Measurements from ENCODE around the gene SEL1L2. TPM values are rescaled to one million over a fixed set of nuclear protein-coding genes. Genes with fewer than 3 reads are reported as not detected.
A peak's percentile ranks its signal among the peaks of the same experiment; 100 is the strongest.

Gene SEL1L2
- total and polyA plus RNA-seq, 5 donors, result 1.1 TPM; not detected in 4

DNA sequence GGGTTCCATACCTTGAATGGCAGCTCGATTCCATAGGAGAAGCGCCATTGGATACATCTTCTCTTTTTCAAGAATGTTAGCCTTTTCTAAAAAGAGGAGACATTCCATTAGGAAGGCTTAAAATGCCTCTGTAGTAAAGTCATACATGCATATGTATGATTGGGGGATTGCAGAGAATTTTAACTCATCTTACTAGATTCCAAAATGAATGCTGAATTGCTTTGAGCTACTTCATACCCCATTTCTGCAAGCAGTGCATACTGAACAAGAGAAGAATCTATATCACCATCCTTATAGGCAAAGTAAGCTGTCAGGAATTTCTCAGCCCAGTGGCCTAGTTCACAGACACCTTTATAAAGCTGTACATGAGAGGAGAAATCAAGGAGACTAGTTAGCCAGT, 125.3 kb downstream of the SEL1L2 start:
- no peaks in the 10 kb centered on the region for H3K27me3 ChIP-seq (ENCODE audit: control insufficient read depth, insufficient read depth)
- intact Hi-C loops (cut with DNase I), result no loop called here
- H3K4me3 ChIP-seq (ENCODE audit: low read length), result no peak overlapping the region
- no peak for ATAC-seq
- H3K27ac ChIP-seq (ENCODE audit: low read length), result no peak overlapping the region
- no peak for DNase-seq
- 62% methylated on average over 2 of the region's 2 CpGs for WGBS
- H3K4me1 ChIP-seq (ENCODE audit: control insufficient read depth, insufficient read depth, low read length), result no peaks in the 10 kb centered on the region
- H3K9me3 ChIP-seq (ENCODE audit: control insufficient read depth, low read length), result no peaks in the 10 kb centered on the region

DNA sequence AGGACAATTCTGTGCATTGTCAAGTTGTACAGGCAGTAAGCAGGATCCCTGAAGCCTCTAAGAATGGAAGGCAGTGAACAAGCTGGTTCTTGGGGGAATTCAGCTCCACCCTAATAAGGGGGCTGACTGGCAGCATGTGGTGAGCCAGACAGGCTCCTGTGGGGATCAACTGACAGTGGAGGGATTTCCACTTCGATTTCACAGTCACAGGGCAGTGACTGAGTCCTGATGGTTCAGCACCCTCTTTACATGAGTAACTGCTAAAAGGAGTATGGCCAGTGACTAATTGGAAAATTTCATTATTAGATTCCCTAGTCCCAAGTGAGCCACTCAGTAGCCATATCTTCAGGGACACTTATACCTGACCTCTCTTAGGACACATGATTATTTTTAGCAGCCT, 127.2 kb downstream of the SEL1L2 start:
- DNase-seq, result no peak
- no peak for ATAC-seq
- no peak overlapping the region for H3K4me3 ChIP-seq (ENCODE audit: low read length)
- WGBS, result 61% methylated on average over 1 of the region's 1 CpG
- H3K27me3 ChIP-seq (ENCODE audit: control insufficient read depth, insufficient read depth), result no peaks in the 10 kb centered on the region
- H3K27ac ChIP-seq (ENCODE audit: low read length), result no peak overlapping the region
- H3K4me1 ChIP-seq (ENCODE audit: control insufficient read depth, insufficient read depth, low read length), result no peaks in the 10 kb centered on the region
- no peaks in the 10 kb centered on the region for H3K9me3 ChIP-seq (ENCODE audit: control insufficient read depth, low read length)
- intact Hi-C loops (cut with DNase I), result no loop called here

DNA sequence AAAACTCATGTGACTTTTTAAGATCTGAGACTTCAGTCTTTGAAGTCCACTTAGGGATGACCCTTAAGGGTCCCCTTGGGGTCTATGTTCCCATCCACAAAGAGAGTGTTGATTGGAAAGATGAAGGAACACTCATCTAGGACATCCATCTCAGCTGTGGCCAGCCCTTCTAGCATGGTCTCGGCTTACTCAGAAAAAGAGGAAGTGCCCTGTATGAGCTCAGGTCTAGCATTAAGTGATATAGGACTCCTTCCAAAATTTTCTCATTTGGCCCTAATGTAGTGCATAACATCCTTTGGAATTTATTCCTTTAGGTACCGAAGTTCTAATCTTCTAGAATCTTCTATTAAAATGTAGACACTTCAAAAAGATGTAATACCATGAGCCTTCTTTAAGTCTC, 128.2 kb downstream of the SEL1L2 start:
- intact Hi-C loops (cut with DNase I), result no loop called here
- WGBS, result 91% methylated on average over 2 of the region's 2 CpGs
- H3K4me3 ChIP-seq (ENCODE audit: low read length), result no peak overlapping the region
- H3K27me3 ChIP-seq (ENCODE audit: control insufficient read depth, insufficient read depth), result no peaks in the 10 kb centered on the region
- no peaks in the 10 kb centered on the region for H3K9me3 ChIP-seq (ENCODE audit: control insufficient read depth, low read length)
- ATAC-seq (no peak), DNase-seq (no peak)
- H3K27ac ChIP-seq (ENCODE audit: low read length), result no peak overlapping the region
- peaks cover 2% of the 10 kb centered on the region for H3K4me1 ChIP-seq (ENCODE audit: control insufficient read depth, insufficient read depth, low read length)

DNA sequence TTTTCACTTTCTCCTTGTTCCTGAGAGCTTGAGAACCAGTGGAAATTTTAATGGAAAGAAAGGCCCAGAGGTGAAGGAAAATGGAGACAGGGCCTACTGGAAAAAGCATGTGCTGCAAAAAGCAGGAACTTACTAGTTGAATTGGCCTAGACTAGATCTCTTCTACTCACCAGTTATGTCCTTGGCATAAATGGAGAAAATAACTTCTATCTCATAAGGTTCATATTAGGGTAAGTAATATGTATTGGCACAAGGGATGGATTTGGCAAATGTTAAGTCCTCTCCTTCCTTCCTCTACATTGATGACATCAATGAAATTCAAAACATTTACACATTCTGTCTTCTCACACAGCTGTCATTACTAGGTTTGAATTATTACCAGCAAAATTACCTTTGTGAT, 131.5 kb downstream of the SEL1L2 start:
- no peak overlapping the region for H3K27ac ChIP-seq (ENCODE audit: low read length)
- H3K27me3 ChIP-seq (ENCODE audit: control insufficient read depth, insufficient read depth), result no peaks in the 10 kb centered on the region
- no peaks in the 10 kb centered on the region for H3K9me3 ChIP-seq (ENCODE audit: control insufficient read depth, low read length)
- ATAC-seq, result no peak
- intact Hi-C loops (cut with DNase I), result no loop called here
- H3K4me3 ChIP-seq (ENCODE audit: low read length), result no peak overlapping the region
- DNase-seq, result no peak
- H3K4me1 ChIP-seq (ENCODE audit: control insufficient read depth, insufficient read depth, low read length), result peaks cover 2% of the 10 kb centered on the region

DNA sequence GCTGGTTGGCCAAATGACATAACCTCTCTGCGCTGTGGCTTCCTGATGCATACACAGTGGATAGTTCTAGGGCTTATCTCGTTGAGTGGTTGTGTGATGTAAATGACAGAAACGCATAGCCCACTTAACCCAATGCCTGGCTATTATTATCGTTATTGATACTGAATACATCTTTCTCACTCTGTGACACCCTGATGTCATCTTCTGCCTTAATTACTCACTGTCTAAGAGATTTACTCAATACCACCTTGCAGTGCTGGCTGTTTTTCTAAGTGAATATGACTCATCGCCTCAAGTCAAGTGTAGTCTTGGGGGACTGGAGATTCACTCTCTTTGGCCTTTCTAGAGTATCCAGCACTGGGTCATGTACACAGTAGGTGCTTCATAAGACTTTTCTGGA, 132.0 kb downstream of the SEL1L2 start:
- Histone ChIP-seq H3K4me3 (ENCODE audit: low read length) (no peak overlapping the region), H3K27me3 (ENCODE audit: control insufficient read depth, insufficient read depth) (no peaks in the 10 kb centered on the region), H3K9me3 (ENCODE audit: control insufficient read depth, low read length) (no peaks in the 10 kb centered on the region), H3K4me1 (ENCODE audit: control insufficient read depth, insufficient read depth, low read length) (peaks cover 2% of the 10 kb centered on the region), H3K27ac (ENCODE audit: low read length) (no peak overlapping the region)
- ATAC-seq (no peak), DNase-seq (no peak)
- intact Hi-C loops (cut with DNase I), result no loop called here
- WGBS, result 75% methylated on average over 5 of the region's 5 CpGs

DNA sequence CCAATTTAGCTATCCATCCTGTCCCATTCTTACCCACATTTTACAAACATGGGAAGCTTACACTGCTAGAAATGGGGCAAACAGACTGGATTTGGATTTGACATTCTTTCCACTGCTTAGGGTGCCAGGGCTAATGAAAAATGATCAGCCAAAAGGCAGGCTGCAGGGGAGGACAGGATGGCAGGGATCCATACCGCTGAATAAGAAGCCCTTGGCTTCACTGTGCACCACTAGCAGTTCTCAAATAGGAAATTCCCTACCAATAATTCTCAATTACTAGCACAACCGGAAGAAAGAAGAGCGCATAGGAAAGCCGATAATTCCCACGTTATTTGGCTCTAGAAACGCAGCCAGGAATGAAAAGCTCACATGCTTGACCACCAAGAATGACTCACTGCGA, 132.5 kb downstream of the SEL1L2 start:
- WGBS, result 93% methylated on average over 7 of the region's 7 CpGs
- intact Hi-C loops (cut with DNase I), result no loop called here
- H3K4me3 ChIP-seq (ENCODE audit: low read length), result no peak overlapping the region
- DNase-seq, result no peak
- no peak overlapping the region for H3K27ac ChIP-seq (ENCODE audit: low read length)
- no peaks in the 10 kb centered on the region for H3K27me3 ChIP-seq (ENCODE audit: control insufficient read depth, insufficient read depth)
- peaks cover 2% of the 10 kb centered on the region for H3K4me1 ChIP-seq (ENCODE audit: control insufficient read depth, insufficient read depth, low read length)
- no peaks in the 10 kb centered on the region for H3K9me3 ChIP-seq (ENCODE audit: control insufficient read depth, low read length)
- ATAC-seq, result no peak

DNA sequence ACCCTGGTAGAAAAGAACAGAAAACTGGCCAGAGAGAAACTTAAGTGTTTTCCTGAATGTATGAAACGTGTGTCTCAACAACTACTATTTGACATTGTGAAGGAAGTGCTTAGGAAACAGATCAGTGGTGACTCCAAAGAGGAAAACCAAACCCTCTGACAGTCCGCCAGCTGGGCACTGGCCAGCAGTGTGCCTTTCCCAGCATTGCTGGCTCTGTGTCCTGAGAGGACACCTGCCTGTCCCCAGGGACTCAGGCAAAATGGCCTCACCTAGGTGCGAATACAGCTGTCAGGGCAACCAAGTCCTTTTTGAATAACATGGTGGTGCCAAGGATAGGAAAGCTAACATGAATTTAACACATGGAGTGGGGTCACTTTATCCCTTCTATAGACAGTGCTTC, 133.1 kb downstream of the SEL1L2 start:
- no peak overlapping the region for H3K4me3 ChIP-seq (ENCODE audit: low read length)
- H3K27me3 ChIP-seq (ENCODE audit: control insufficient read depth, insufficient read depth), result no peaks in the 10 kb centered on the region
- intact Hi-C loops (cut with DNase I), result no loop called here
- DNase-seq (peak; percentile 46 to 84 (median 79)), ATAC-seq (peak; percentile 48 to 68)
- 42% methylated on average over 3 of the region's 3 CpGs for WGBS
- H3K9me3 ChIP-seq (ENCODE audit: control insufficient read depth, low read length), result no peaks in the 10 kb centered on the region
- no peak overlapping the region for H3K27ac ChIP-seq (ENCODE audit: low read length)
- peaks cover 2% of the 10 kb centered on the region for H3K4me1 ChIP-seq (ENCODE audit: control insufficient read depth, insufficient read depth, low read length)

DNA sequence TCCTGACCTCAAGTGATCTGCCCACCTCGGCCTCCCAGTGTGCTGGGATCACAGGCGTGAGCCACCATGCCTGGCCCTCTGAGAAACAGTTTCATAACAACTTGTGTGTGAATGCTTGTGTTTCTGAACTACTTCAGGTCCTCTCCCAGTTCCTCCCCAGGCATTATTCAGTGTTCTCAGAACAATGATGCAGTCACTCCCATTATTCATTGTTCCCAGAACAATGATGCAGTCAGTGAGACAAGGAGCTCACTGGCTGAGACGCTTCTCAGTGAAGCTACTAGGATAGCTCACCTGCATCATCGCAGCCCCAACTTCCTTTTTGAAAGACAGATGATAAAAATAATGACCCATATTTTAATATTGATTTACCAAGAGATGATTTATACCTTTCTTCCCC, 134.1 kb downstream of the SEL1L2 start:
- Histone ChIP-seq H3K9me3 (ENCODE audit: control insufficient read depth, low read length) (no peaks in the 10 kb centered on the region), H3K27me3 (ENCODE audit: control insufficient read depth, insufficient read depth) (no peaks in the 10 kb centered on the region), H3K4me3 (ENCODE audit: low read length) (no peak overlapping the region), H3K27ac (ENCODE audit: low read length) (no peak overlapping the region), H3K4me1 (ENCODE audit: control insufficient read depth, insufficient read depth, low read length) (peaks cover 2% of the 10 kb centered on the region)
- 71% methylated on average over 4 of the region's 4 CpGs for WGBS
- ATAC-seq (no peak), DNase-seq (no peak)
- intact Hi-C loops (cut with DNase I), result no loop called here

DNA sequence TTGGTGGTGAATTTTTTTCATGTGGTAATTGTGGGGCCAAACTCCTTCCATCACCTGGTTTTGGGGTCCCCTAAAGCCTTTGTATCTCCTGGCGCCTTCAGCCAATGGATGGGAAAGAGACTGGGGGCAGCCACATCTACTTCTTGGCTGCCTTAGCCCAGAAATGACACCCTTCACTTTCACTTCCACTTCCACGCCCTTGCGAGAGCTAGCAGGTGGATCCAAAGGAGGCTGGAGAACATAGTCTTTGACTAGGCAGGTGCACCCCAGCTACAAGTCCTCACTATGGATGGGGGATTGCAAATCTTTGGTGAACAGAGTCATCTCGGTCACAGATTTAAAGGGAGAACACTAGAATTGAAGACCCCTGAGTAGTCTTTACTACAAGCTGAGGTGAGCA, 134.8 kb downstream of the SEL1L2 start:
- H3K4me1 ChIP-seq (ENCODE audit: control insufficient read depth, insufficient read depth, low read length), result peaks cover 2% of the 10 kb centered on the region

DNA sequence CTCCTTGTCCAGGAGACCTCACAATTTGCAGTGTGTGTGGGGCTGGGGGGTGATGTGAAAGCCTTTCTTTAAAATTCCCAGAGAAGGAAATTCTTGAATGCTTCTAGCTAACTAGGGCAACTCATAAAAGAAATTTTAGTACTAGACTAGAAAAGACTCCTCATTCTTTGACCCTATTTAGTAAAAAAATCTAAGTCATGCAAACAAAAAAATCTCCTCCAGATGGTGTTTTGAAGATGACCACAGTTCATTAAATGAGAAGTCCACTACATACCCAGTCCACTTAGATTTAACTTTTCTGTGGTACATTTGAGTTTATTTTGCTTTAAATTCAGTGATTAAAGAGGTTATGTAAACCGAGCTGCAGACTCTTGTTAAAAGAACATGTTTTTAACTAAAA, 138.1 kb downstream of the SEL1L2 start:
- Histone ChIP-seq H3K9me3 (ENCODE audit: control insufficient read depth, low read length) (no peaks in the 10 kb centered on the region), H3K4me3 (ENCODE audit: low read length) (no peak overlapping the region), H3K27me3 (ENCODE audit: control insufficient read depth, insufficient read depth) (no peaks in the 10 kb centered on the region), H3K4me1 (ENCODE audit: control insufficient read depth, insufficient read depth, low read length) (peaks cover under 1% of the 10 kb centered on the region), H3K27ac (ENCODE audit: low read length) (no peak overlapping the region)
- intact Hi-C loops (cut with DNase I), result no loop called here
- 48% methylated on average over 1 of the region's 1 CpG for WGBS
- no peak for ATAC-seq
- no peak for DNase-seq

More for the DNA sequence above, 134.8 kb downstream of the SEL1L2 start:
- no peak for DNase-seq
- Histone ChIP-seq H3K27ac (ENCODE audit: low read length) (no peak overlapping the region), H3K27me3 (ENCODE audit: control insufficient read depth, insufficient read depth) (no peaks in the 10 kb centered on the region), H3K4me3 (ENCODE audit: low read length) (no peak overlapping the region), H3K9me3 (ENCODE audit: control insufficient read depth, low read length) (no peaks in the 10 kb centered on the region)
- intact Hi-C loops (cut with DNase I), result no loop called here
- 92% methylated on average over 4 of the region's 4 CpGs for WGBS
- ATAC-seq, result no peak

DNA sequence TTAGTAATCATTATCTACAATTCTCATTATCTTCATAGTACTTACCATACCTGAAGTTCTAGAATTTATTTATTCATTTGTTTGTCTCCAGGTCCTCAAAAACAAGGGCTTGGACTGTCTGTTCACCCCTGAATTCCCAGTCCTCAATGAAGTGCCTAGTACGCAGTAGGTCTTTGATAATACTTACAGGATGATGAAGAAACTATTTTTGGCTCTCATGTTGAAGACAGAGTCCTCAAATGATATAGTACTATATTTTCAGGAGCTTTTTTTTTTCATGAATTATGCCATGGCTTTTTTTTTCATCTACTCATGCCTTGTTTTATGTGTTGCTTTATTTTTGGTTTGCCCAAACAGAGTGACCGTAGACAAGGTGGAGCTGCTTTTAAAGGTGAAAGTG, 139.1 kb downstream of the SEL1L2 start:
- Histone ChIP-seq H3K27me3 (ENCODE audit: control insufficient read depth, insufficient read depth) (no peaks in the 10 kb centered on the region), H3K9me3 (ENCODE audit: control insufficient read depth, low read length) (no peaks in the 10 kb centered on the region), H3K27ac (ENCODE audit: low read length) (no peak overlapping the region), H3K4me1 (ENCODE audit: control insufficient read depth, insufficient read depth, low read length) (no peaks in the 10 kb centered on the region), H3K4me3 (ENCODE audit: low read length) (no peak overlapping the region)
- ATAC-seq (no peak), DNase-seq (no peak)
- WGBS, result 63% methylated on average over 2 of the region's 2 CpGs
- intact Hi-C loops (cut with DNase I), result no loop called here

DNA sequence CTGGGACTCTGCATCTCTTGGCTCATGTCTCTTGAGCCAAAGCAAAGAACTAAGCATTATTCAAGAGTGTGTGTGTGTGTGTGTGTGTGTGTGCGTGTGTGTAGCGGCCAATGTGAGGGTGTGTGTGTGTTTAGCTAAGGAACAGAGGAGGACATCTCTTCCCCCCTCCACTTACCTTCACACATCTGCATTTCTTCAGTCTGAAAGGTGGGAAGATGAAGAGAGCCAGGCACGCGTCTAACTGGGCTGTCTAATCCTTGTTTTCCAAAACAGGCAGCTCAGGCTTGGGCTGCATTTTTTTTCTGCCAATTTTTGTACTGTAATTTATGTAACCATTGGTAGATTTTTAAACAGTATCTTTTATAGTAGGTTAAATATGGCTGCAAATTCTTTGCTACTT, 146.1 kb downstream of the SEL1L2 start:
- Histone ChIP-seq H3K27me3 (ENCODE audit: control insufficient read depth, insufficient read depth) (no peaks in the 10 kb centered on the region), H3K4me3 (ENCODE audit: low read length) (no peak overlapping the region), H3K27ac (ENCODE audit: low read length) (no peak overlapping the region), H3K9me3 (ENCODE audit: control insufficient read depth, low read length) (no peaks in the 10 kb centered on the region), H3K4me1 (ENCODE audit: control insufficient read depth, insufficient read depth, low read length) (no peaks in the 10 kb centered on the region)
- intact Hi-C loops (cut with DNase I), result no loop called here
- DNase-seq (no peak), ATAC-seq (no peak)
- 84% methylated on average over 4 of the region's 4 CpGs for WGBS
